MM.1S (cell line): ENCODE data around the gene CEACAM5.

Experiments
- DNase-seq: peaks from one replicate; pipeline ENCODE4 v3.0.0-alpha.2; 2015
- H2AFZ ChIP-seq: fragments of 300-600 bp; sonication (generic); 2 replicates; pipeline ENCODE4 v1.6.0; 2016; ENCODE audit warnings: antibody characterized with exemption, low read length
- H3F3A ChIP-seq: fragments of 300-600 bp; sonication (generic); 2 replicates; pipeline ENCODE4 v1.6.1; 2016; ENCODE audit warnings: mild to moderate bottlenecking, antibody characterized with exemption, low read length, moderate library complexity, mixed read lengths; ENCODE audit not compliant: insufficient read depth
- H3K27ac ChIP-seq: fragments of 300-600 bp; sonication (generic); 2 replicates; pipeline ENCODE4 v1.5.1; 2016; ENCODE audit warnings: mild to moderate bottlenecking, low read length
- H3K27me3 ChIP-seq: fragments of 300-600 bp; sonication (generic); replicated peaks from 2 replicates; pipeline ENCODE4 v1.6.0; 2016; ENCODE audit warnings: low read length; ENCODE audit not compliant: insufficient read depth
- H3K36me3 ChIP-seq: fragments of 300-600 bp; sonication (generic); replicated peaks from 2 replicates; pipeline ENCODE4 v1.6.1; 2016; ENCODE audit warnings: mild to moderate bottlenecking, low read length, mixed read lengths; ENCODE audit not compliant: insufficient read depth
- H3K4me1 ChIP-seq: fragments of 300-600 bp; sonication (generic); 2 replicates; pipeline ENCODE4 v1.6.1; 2016; ENCODE audit warnings: low read length, mixed read lengths
- H3K4me2 ChIP-seq: fragments of 300-600 bp; sonication (generic); 2 replicates; pipeline ENCODE4 v1.6.0; 2016; ENCODE audit warnings: low read depth, low read length
- H3K4me3 ChIP-seq: fragments of 300-600 bp; sonication (generic); 2 replicates; pipeline ENCODE4 v1.5.1; 2016; ENCODE audit warnings: low read length, mixed read lengths
- H3K79me2 ChIP-seq: fragments of 300-600 bp; sonication (generic); 2 replicates; pipeline ENCODE4 v1.6.1; 2016; ENCODE audit warnings: mixed run types, low read length, mixed read lengths
- H3K9ac ChIP-seq: fragments of 300-600 bp; sonication (generic); 2 replicates; pipeline ENCODE4 v1.6.1; 2016; ENCODE audit warnings: low read length, mixed read lengths
- H3K9me2 ChIP-seq: fragments of 300-600 bp; sonication (generic); replicated peaks from 2 replicates; pipeline ENCODE4 v1.6.1; 2016; ENCODE audit warnings: mild to moderate bottlenecking, low read length, mixed read lengths; ENCODE audit not compliant: insufficient read depth
- H3K9me3 ChIP-seq: fragments of 300-600 bp; sonication (generic); replicated peaks from 2 replicates; pipeline ENCODE4 v1.6.1; 2016; ENCODE audit warnings: mild to moderate bottlenecking, low read length, mixed read lengths; ENCODE audit not compliant: insufficient read depth
- H4K20me1 ChIP-seq: fragments of 300-600 bp; sonication (generic); 2 replicates; pipeline ENCODE4 v1.6.1; 2016; ENCODE audit warnings: mild to moderate bottlenecking, low read length, moderate library complexity, mixed read lengths; ENCODE audit not compliant: insufficient read depth
- EZH2 ChIP-seq: fragments of 300-600 bp; sonication (generic); optimal IDR thresholded peaks from 2 replicates; pipeline ENCODE3; 2017; ENCODE audit warnings: low read depth, mild to moderate bottlenecking, antibody characterized with exemption, low read length, mixed read lengths
- EZH2phosphoT487 ChIP-seq: fragments of 300-600 bp; sonication (generic); IDR thresholded peaks from 2 replicates; pipeline ENCODE4 v1.6.1; 2018; ENCODE audit warnings: antibody characterized with exemption, low read length
- TF ChIP-seq, protein P1 (sequence below): fragments of 300-600 bp; sonication (generic); IDR thresholded peaks from 2 replicates; pipeline ENCODE4 v1.5.1; 2016; ENCODE audit warnings: antibody characterized with exemption, low read length, mixed read lengths

The CEACAM5 gene

DNA sequence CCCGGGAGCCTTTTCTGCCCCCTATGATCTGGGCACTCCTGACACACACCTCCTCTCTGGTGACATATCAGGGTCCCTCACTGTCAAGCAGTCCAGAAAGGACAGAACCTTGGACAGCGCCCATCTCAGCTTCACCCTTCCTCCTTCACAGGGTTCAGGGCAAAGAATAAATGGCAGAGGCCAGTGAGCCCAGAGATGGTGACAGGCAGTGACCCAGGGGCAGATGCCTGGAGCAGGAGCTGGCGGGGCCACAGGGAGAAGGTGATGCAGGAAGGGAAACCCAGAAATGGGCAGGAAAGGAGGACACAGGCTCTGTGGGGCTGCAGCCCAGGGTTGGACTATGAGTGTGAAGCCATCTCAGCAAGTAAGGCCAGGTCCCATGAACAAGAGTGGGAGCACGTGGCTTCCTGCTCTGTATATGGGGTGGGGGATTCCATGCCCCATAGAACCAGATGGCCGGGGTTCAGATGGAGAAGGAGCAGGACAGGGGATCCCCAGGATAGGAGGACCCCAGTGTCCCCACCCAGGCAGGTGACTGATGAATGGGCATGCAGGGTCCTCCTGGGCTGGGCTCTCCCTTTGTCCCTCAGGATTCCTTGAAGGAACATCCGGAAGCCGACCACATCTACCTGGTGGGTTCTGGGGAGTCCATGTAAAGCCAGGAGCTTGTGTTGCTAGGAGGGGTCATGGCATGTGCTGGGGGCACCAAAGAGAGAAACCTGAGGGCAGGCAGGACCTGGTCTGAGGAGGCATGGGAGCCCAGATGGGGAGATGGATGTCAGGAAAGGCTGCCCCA, 11.8 kb upstream of the CEACAM5 start:
- Histone ChIP-seq H3K9me3 (no peaks in the 10 kb centered on the region), H2AFZ (no peak overlapping the region), H3K27ac (no peak overlapping the region), H3K9ac (no peak overlapping the region), H3K27me3 (peaks cover 63% of the 10 kb centered on the region), H3K9me2 (no peaks in the 10 kb centered on the region), H3K4me2 (no peak overlapping the region), H3K4me1 (no peaks in the 10 kb centered on the region), H3K79me2 (no peaks in the 10 kb centered on the region), H3F3A (no peaks in the 10 kb centered on the region), H3K36me3 (no peaks in the 10 kb centered on the region), H3K4me3 (no peak overlapping the region), H4K20me1 (no peaks in the 10 kb centered on the region)
- TF ChIP-seq EZH2 (no peak), EZH2phosphoT487 (no peak)
- TF ChIP-seq, protein P1, sequence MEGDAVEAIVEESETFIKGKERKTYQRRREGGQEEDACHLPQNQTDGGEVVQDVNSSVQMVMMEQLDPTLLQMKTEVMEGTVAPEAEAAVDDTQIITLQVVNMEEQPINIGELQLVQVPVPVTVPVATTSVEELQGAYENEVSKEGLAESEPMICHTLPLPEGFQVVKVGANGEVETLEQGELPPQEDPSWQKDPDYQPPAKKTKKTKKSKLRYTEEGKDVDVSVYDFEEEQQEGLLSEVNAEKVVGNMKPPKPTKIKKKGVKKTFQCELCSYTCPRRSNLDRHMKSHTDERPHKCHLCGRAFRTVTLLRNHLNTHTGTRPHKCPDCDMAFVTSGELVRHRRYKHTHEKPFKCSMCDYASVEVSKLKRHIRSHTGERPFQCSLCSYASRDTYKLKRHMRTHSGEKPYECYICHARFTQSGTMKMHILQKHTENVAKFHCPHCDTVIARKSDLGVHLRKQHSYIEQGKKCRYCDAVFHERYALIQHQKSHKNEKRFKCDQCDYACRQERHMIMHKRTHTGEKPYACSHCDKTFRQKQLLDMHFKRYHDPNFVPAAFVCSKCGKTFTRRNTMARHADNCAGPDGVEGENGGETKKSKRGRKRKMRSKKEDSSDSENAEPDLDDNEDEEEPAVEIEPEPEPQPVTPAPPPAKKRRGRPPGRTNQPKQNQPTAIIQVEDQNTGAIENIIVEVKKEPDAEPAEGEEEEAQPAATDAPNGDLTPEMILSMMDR, result no peak
- no peak for DNase-seq

DNA sequence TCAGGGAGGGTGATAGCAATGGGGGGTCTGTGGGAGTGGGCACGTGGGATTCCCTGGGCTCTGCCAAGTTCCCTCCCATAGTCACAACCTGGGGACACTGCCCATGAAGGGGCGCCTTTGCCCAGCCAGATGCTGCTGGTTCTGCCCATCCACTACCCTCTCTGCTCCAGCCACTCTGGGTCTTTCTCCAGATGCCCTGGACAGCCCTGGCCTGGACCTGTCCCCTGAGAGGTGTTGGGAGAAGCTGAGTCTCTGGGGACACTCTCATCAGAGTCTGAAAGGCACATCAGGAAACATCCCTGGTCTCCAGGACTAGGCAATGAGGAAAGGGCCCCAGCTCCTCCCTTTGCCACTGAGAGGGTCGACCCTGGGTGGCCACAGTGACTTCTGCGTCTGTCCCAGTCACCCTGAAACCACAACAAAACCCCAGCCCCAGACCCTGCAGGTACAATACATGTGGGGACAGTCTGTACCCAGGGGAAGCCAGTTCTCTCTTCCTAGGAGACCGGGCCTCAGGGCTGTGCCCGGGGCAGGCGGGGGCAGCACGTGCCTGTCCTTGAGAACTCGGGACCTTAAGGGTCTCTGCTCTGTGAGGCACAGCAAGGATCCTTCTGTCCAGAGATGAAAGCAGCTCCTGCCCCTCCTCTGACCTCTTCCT, 11.1 kb upstream of the CEACAM5 start:
- no peak overlapping the region for H3K9ac ChIP-seq
- peaks cover 62% of the 10 kb centered on the region for H3K27me3 ChIP-seq
- no peaks in the 10 kb centered on the region for H3K36me3 ChIP-seq
- no peak overlapping the region for H3K4me3 ChIP-seq
- H3K4me1 ChIP-seq, result no peaks in the 10 kb centered on the region
- no peaks in the 10 kb centered on the region for H3K79me2 ChIP-seq
- H4K20me1 ChIP-seq, result no peaks in the 10 kb centered on the region
- H3K27ac ChIP-seq, result no peak overlapping the region
- H2AFZ ChIP-seq, result no peak overlapping the region
- no peaks in the 10 kb centered on the region for H3K9me3 ChIP-seq
- no peaks in the 10 kb centered on the region for H3K9me2 ChIP-seq
- DNase-seq, result no peak
- no peak overlapping the region for H3K4me2 ChIP-seq
- TF ChIP-seq EZH2phosphoT487 (no peak), EZH2 (no peak)
- TF ChIP-seq, protein P1, result no peak
- no peaks in the 10 kb centered on the region for H3F3A ChIP-seq

DNA sequence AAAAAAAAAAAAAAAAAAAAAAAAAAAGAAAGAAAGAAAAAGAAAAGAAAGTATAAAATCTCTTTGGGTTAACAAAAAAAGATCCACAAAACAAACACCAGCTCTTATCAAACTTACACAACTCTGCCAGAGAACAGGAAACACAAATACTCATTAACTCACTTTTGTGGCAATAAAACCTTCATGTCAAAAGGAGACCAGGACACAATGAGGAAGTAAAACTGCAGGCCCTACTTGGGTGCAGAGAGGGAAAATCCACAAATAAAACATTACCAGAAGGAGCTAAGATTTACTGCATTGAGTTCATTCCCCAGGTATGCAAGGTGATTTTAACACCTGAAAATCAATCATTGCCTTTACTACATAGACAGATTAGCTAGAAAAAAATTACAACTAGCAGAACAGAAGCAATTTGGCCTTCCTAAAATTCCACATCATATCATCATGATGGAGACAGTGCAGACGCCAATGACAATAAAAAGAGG, 9.6 kb upstream of the CEACAM5 start:
- Histone ChIP-seq H3K36me3 (no peaks in the 10 kb centered on the region), H3K27me3 (peaks cover 67% of the 10 kb centered on the region), H3K9ac (no peak overlapping the region), H3K4me1 (no peaks in the 10 kb centered on the region), H3K9me2 (no peaks in the 10 kb centered on the region), H3F3A (no peaks in the 10 kb centered on the region), H3K79me2 (no peaks in the 10 kb centered on the region), H3K9me3 (no peaks in the 10 kb centered on the region), H4K20me1 (no peaks in the 10 kb centered on the region), H3K4me3 (no peak overlapping the region), H3K4me2 (no peak overlapping the region), H2AFZ (no peak overlapping the region), H3K27ac (no peak overlapping the region)
- DNase-seq, result no peak
- TF ChIP-seq EZH2 (no peak), EZH2phosphoT487 (no peak)
- TF ChIP-seq, protein P1, result no peak
